ENCODE results near the gene MAPK1. TPM values are rescaled to one million over a fixed set of nuclear protein-coding genes. Genes with fewer than 3 reads are reported as not detected.

The MAPK1 gene
- total RNA-seq, 1 donor from 2014 or later: 42.9 TPM

Other genes starting within 250 kb of the MAPK1 start
- 12.3 and 13.5 TPM in 2 replicates for gene YDJC, start 237.6 kb downstream of the MAPK1 start, total RNA-seq
- gene CCDC116, start 234.9 kb downstream of the MAPK1 start, total RNA-seq: under 0.01 and 0.13 TPM in 2 replicates
- gene SDF2L1, start 225.3 kb downstream of the MAPK1 start, total RNA-seq: 39.4 and 45.4 TPM in 2 replicates
- 12.1 and 19.7 TPM in 2 replicates for gene PPIL2, start 201.6 kb downstream of the MAPK1 start, total RNA-seq
- 2.4 and 5.2 TPM in 2 replicates for gene YPEL1, start 131.9 kb downstream of the MAPK1 start, total RNA-seq
- gene PPM1F, start 85.2 kb upstream of the MAPK1 start, total RNA-seq: 117 and 120 TPM in 2 replicates
- gene TOP3B, start 115.1 kb upstream of the MAPK1 start, total RNA-seq: 13.1 and 18.2 TPM in 2 replicates

Measured in dermis microvascular lymphatic vessel endothelial cell (primary cell).